ENCODE results near the gene SELENON.

Gene SELENON

DNA sequence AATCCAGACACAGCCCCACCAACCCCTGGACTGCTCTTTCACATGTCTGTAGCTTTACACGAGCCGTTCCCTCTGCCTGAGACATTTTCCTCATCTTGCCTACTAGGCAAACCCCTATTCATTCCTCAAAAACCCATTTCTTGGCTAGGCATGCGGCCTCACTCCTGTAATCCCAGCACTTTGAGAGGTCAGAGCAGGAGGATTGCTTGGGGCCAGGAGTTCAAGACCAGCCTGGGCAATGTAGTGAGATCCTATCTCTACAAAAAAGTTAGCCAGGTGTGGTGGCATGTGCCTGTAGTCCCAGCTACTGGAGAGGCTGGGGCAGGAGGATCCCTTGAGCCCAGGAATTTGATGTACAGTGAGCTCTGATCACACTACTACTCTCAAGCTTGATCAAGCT lies 64.4 kb downstream of the SELENON start:
- CTCF ChIA-PET = interaction anchor here (1.9 kb wide), 1 partner anchor 20 kb away, joined by 4 read pairs; no protein-coding TSS in a partner anchor
- no peak overlapping the region for H3K4me3 ChIP-seq (ENCODE audit: low read depth, low read length)
- no peaks in the 10 kb centered on the region for H3K9me3 ChIP-seq (ENCODE audit: control insufficient read depth, insufficient read depth, low read depth, low read length)
- POLR2A ChIA-PET = no interaction called here
- TF ChIP-seq ZNF426 (tag by site-specific recombination; IDR thresholded peaks at IDR 0.05) (no peak), ZNF175 (tag by site-specific recombination; IDR thresholded peaks at IDR 0.05) (no peak), ZNF626 (tag by site-specific recombination; IDR thresholded peaks at IDR 0.05) (no peak), ZNF121 (tag by site-specific recombination; IDR thresholded peaks at IDR 0.05) (peak; percentile 80), ZNF473 (tag by site-specific recombination; IDR thresholded peaks at IDR 0.05) (no peak), ZNF341 (tag by site-specific recombination; IDR thresholded peaks at IDR 0.05; ENCODE audit: low read depth) (no peak), ZNF169 (tag by site-specific recombination; IDR thresholded peaks at IDR 0.05) (no peak)
- H3K4me1 ChIP-seq (ENCODE audit: control insufficient read depth, insufficient read depth, low read length) = no peaks in the 10 kb centered on the region
- peaks cover 0 to 26% of the 10 kb centered on the region in 2 experiments; a peak in 1 of 3 replicates for H3K36me3 ChIP-seq (ENCODE audit: control insufficient read depth in 2 of 2, insufficient read depth in 1 of 2, low read length in 2 of 2)
- H3K27ac ChIP-seq (ENCODE audit: extremely low read depth, low read depth, low read length) = no peak overlapping the region

DNA sequence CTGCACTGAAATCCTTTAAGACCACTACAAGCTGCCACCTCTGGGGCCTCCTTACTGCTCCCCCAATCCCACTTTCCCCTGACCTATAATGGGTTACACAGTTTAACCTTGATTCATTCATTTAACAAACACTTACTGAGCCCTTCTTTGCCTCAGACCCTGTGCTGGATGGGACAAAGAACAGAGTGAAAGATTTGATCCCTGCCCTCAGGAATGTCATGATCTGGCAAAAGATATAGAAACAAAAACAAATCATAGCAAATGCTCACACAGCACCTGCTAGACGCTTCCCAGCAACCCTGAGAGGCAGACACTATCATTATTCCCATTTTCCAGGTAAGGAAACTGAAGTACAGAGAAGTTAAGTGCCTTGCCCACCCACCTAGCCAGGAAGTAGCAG lies 66.3 kb downstream of the SELENON start:
- Histone ChIP-seq H3K9me3 (ENCODE audit: control insufficient read depth, insufficient read depth, low read depth, low read length) (no peaks in the 10 kb centered on the region), H3K36me3 (ENCODE audit: control insufficient read depth in 2 of 2, insufficient read depth in 1 of 2, low read length in 2 of 2) (peaks cover 0 to 37% of the 10 kb centered on the region in 2 experiments; a peak in 1 of 3 replicates), H3K4me1 (ENCODE audit: control insufficient read depth, insufficient read depth, low read length) (no peaks in the 10 kb centered on the region), H3K4me3 (ENCODE audit: low read depth, low read length) (no peak overlapping the region), H3K27ac (ENCODE audit: extremely low read depth, low read depth, low read length) (no peak overlapping the region)
- ChIA-PET CTCF (interaction anchor here (0.5 to 1.2 kb wide), 2 partner anchors 24 to 29 kb away, joined by 3 to 4 read pairs; no protein-coding TSS in a partner anchor), POLR2A (no interaction called here)
- no peak for TF ChIP-seq SALL2 (tag by site-specific recombination; IDR thresholded peaks at IDR 0.05; ENCODE audit: borderline replicate concordance)
- TF ChIP-seq OSR2 (tag by site-specific recombination; IDR thresholded peaks at IDR 0.05) = no peak
- no peak for TF ChIP-seq ZNF561 (tag by site-specific recombination; IDR thresholded peaks at IDR 0.05; ENCODE audit: borderline replicate concordance)
- TF ChIP-seq, protein P1, sequence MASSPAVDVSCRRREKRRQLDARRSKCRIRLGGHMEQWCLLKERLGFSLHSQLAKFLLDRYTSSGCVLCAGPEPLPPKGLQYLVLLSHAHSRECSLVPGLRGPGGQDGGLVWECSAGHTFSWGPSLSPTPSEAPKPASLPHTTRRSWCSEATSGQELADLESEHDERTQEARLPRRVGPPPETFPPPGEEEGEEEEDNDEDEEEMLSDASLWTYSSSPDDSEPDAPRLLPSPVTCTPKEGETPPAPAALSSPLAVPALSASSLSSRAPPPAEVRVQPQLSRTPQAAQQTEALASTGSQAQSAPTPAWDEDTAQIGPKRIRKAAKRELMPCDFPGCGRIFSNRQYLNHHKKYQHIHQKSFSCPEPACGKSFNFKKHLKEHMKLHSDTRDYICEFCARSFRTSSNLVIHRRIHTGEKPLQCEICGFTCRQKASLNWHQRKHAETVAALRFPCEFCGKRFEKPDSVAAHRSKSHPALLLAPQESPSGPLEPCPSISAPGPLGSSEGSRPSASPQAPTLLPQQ (tag by site-specific recombination; IDR thresholded peaks at IDR 0.05) = no peak
- no peak for TF ChIP-seq ZNF660 (tag by site-specific recombination; IDR thresholded peaks at IDR 0.05)
- TF ChIP-seq ZBTB8A (tag by site-specific recombination; IDR thresholded peaks at IDR 0.05) = no peak
- TF ChIP-seq MZF1 (tag by site-specific recombination; IDR thresholded peaks at IDR 0.05; ENCODE audit: borderline replicate concordance) = no peak
- no peak for TF ChIP-seq ZNF169 (tag by site-specific recombination; IDR thresholded peaks at IDR 0.05)
- no peak for TF ChIP-seq ZNF510 (tag by site-specific recombination; IDR thresholded peaks at IDR 0.05; ENCODE audit: insufficient replicate concordance)
- TF ChIP-seq ZNF529 (tag by site-specific recombination; IDR thresholded peaks at IDR 0.05; ENCODE audit: insufficient replicate concordance) = no peak
- no peak for TF ChIP-seq ZNF600 (tag by site-specific recombination; IDR thresholded peaks at IDR 0.05)
- TF ChIP-seq, protein P2, sequence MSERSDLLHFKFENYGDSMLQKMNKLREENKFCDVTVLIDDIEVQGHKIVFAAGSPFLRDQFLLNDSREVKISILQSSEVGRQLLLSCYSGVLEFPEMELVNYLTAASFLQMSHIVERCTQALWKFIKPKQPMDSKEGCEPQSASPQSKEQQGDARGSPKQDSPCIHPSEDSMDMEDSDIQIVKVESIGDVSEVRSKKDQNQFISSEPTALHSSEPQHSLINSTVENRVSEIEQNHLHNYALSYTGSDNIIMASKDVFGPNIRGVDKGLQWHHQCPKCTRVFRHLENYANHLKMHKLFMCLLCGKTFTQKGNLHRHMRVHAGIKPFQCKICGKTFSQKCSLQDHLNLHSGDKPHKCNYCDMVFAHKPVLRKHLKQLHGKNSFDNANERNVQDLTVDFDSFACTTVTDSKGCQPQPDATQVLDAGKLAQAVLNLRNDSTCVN (tag by site-specific recombination; optimal IDR thresholded peaks at IDR 0.05) = no peak
- TF ChIP-seq ZNF658 (tag by site-specific recombination; IDR thresholded peaks at IDR 0.05) = no peak
- TF ChIP-seq, protein P3, sequence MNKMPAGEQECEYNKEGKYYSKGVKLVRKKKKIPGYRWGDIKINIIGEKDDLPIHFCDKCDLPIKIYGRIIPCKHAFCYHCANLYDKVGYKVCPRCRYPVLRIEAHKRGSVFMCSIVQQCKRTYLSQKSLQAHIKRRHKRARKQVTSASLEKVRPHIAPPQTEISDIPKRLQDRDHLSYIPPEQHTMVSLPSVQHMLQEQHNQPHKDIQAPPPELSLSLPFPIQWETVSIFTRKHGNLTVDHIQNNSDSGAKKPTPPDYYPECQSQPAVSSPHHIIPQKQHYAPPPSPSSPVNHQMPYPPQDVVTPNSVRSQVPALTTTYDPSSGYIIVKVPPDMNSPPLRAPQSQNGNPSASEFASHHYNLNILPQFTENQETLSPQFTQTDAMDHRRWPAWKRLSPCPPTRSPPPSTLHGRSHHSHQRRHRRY (tag by site-specific recombination; IDR thresholded peaks at IDR 0.05) = no peak
- TF ChIP-seq ZNF501 (tag by site-specific recombination; IDR thresholded peaks at IDR 0.05) = no peak
- TF ChIP-seq, protein P4, sequence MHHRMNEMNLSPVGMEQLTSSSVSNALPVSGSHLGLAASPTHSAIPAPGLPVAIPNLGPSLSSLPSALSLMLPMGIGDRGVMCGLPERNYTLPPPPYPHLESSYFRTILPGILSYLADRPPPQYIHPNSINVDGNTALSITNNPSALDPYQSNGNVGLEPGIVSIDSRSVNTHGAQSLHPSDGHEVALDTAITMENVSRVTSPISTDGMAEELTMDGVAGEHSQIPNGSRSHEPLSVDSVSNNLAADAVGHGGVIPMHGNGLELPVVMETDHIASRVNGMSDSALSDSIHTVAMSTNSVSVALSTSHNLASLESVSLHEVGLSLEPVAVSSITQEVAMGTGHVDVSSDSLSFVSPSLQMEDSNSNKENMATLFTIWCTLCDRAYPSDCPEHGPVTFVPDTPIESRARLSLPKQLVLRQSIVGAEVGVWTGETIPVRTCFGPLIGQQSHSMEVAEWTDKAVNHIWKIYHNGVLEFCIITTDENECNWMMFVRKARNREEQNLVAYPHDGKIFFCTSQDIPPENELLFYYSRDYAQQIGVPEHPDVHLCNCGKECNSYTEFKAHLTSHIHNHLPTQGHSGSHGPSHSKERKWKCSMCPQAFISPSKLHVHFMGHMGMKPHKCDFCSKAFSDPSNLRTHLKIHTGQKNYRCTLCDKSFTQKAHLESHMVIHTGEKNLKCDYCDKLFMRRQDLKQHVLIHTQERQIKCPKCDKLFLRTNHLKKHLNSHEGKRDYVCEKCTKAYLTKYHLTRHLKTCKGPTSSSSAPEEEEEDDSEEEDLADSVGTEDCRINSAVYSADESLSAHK (tag by site-specific recombination; IDR thresholded peaks at IDR 0.05) = no peak
- TF ChIP-seq, protein P5, sequence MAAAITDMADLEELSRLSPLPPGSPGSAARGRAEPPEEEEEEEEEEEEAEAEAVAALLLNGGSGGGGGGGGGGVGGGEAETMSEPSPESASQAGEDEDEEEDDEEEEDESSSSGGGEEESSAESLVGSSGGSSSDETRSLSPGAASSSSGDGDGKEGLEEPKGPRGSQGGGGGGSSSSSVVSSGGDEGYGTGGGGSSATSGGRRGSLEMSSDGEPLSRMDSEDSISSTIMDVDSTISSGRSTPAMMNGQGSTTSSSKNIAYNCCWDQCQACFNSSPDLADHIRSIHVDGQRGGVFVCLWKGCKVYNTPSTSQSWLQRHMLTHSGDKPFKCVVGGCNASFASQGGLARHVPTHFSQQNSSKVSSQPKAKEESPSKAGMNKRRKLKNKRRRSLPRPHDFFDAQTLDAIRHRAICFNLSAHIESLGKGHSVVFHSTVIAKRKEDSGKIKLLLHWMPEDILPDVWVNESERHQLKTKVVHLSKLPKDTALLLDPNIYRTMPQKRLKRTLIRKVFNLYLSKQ (tag by site-specific recombination; IDR thresholded peaks at IDR 0.05; ENCODE audit: borderline replicate concordance) = no peak
- no peak for TF ChIP-seq ZNF112 (tag by site-specific recombination; IDR thresholded peaks at IDR 0.05)

Data from HEK293 (cell line).